Vagina (tissue), 2 donors: ENCODE measurements around the gene ACOXL.

ENCODE experiments used
- CTCF ChIP-seq, 3 experiments: fragments of 450-650 bp in 2 of 3; fragments of 200-600 bp in 1 of 3; sonication (generic) in 1 of 3; IDR thresholded peaks; one replicate each; pipeline ENCODE4 v1.5.1; 2017 to 2019; ENCODE audit warnings: antibody characterized with exemption in 3 of 3, mild to moderate bottlenecking in 2 of 3, moderate library complexity in 2 of 3
- POLR2A ChIP-seq, 2 donors: fragments of 450-650 bp; IDR thresholded peaks; one replicate each; pipeline ENCODE4 v1.6.1; 2017; ENCODE audit warnings: antibody characterized with exemption in 2 of 2, mild to moderate bottlenecking in 2 of 2, moderate library complexity in 2 of 2

- TF ChIP-seq CTCF (IDR thresholded peaks at IDR 0.05): no peak
- TF ChIP-seq POLR2A (IDR thresholded peaks at IDR 0.05): no peak
These were observed 151.0 kb downstream of the ACOXL start for GRCh38 chr2:110883406-110883805.
